Cerebellar nuclear complex (tissue), 1 donor: Measurements from ENCODE around the gene TMEM170A.
A peak's percentile ranks its signal among the peaks of the same experiment; 100 is the strongest.
"Not testable (repeated sequence)": the region's sequence is repeated elsewhere in the genome, so short reads cannot be mapped to it uniquely, and the experiment has no call there.

Experiments
- DNase-seq, 2 experiments: peaks; one replicate each; lab custom pipeline; 2025; lab: John Stamatoyannopoulos, UW

Gene TMEM170A

DNA sequence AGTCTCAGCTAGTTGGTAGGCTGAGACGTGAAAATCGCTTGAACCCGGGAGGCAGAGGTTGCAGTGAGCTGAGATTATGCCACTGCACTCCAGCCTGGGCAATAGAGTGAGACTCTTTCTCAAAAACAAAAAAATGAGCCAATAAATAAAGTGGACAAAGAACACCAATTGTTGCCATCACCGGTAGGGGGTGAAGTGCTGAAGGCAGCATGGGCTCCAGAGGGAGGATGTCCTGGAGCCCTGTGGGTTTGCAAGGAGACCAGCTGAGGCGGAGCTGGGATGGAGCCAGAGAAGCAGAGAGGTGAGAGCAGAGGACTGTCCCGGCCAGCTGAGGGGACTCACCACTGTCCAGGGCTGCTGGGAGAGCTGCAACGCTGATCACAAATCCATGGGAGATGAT lies 17.0 kb upstream of the TMEM170A start:
- no peak for DNase-seq

DNA sequence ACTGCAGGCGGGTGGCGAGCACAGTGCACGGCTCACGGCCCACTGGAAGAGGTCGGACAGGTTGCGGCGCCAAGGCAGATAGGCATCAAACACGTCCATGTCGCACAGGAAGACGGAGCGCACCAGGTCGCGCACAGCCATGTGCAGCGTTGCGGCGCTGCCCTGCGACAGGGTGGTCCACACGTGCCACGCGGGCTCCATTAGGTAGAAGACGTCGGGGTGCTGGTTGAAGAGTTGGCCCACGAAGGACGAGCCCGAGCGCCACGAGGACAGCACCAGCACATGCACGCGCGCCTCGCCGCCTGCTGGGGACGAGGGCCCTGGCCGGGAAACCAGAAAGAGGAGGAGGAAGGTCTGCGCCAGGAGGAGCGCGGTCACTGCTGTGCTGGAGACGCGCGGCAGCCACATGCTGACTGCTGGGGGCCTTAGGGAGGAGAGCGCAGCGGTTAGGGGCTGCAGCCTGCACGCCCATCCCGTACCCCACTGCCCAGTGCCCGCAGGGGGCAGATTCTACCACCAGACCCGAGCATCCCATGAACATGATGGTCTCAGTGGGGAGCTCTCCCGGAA lies 15.0 kb upstream of the TMEM170A start:
- DNase-seq = no peak

DNA sequence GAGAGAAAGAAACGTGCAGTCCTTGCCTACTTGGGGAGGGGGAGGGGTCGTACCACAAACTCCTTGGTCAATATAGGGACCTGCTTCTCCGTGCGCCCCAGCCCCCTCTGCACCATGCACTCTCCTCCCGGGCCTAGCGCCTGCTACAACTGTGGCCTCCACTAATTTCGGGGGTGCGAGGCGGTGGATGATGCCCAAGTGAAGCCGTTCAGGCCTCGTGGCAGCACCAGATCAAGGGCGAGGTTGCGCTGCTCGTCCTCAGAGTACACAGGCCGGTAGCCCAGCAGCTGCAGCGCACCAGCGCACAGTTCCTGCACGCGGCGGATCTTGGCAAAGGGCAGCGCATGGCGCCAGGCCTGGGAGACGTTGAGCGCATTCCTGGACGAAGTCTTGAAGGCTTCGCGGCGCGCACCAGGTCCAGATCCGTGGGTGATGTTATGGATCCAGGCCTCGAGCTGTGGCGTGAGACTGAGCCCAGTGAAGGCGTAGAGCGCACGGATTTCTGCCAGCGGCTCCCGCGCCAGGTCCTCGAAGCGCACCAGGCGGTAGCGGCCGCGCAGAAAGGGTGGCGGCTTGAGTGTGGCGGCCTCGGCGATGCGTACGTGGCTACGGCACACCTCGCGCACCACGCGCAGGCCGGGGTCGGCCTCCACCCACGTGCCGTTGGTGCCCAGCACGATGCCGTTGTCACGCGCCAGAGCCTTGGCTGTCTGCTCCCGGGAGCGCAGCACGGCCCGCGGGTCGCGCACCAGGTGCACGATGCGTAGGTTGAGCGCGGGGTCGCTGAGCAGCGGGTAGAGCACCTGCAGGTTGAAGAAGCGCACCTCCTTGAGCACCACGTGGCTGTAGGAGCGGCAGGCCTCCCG lies 14.2 kb upstream of the TMEM170A start:
- DNase-seq = no peak

DNA sequence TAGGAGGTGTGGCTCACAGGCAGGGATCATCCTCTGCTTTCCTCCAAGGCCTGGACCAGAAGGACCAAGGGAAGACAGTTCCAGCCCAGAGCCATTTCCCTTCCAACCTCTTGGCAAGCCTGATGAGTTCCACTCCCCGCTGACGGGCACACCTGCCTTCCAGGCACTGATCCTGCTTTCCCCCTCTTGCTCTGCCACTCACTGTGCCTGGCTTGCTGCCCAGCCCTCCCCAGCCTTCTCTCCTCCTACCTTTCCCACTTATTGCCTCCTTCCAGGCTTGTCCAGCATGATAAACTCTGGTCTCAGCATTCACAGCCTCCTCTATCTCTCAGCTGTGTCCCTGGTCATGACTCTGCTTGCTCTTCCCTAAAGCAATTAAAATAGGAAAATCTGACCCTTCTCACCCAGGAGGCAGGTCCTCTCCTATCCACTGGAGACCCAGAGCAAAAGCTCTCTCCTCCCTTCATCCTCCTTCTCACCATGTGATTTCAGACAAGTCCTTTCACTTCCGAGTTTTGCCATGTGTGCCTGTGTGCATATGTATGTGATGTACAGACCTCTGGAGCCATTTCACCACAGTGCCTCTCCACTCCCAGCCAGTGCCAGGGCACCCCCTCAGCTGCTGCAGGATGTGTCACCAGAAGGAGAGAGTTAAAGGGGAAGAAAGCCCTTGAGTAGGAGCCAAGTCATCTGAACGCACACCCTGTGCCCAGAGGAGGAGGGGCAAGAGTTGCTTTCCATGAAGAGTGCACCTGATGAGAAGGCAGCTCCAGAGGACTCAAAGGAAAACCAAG lies 13.4 kb upstream of the TMEM170A start:
- peak; percentile 93 to 98 for DNase-seq

DNA sequence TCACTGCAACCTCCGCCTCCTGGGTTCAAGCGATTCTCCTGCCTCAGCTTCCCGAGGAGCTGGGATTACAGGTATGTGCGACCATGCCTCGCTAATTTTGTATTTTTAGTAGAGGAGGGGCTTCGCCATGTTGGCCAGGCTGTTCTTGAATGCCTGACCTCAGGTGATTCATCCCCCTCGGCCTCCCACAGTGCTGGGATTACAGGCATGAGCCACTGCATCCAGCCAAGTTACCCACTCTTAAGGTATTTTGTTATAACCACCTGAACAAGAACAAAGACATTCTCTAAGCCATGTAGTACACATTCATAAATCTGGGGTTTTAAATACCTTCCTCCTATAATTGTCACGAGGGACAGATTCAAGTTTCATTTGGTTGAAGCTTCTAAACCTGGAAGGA lies 12.3 kb upstream of the TMEM170A start:
- DNase-seq = no peak

DNA sequence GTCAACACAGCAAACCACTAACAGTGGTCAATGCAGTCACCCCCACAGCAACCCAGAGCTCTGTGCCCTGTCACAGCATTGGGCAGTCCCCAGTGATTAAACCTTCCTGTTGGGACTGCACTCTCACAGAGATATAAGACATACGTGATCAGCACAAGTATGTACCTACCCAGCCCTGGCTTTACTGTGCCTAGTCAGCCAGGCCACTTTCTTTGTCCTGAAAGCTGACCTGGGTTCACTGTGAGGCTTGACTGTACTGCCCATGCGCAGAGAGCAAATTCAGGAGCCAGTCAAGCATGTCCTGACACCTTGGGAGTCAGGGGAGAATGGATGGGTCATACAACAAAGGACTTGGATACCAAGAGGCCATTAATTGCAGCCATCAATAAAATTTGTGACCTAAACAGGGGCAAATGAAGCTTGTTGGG lies 10.9 kb upstream of the TMEM170A start:
- no peak for DNase-seq

DNA sequence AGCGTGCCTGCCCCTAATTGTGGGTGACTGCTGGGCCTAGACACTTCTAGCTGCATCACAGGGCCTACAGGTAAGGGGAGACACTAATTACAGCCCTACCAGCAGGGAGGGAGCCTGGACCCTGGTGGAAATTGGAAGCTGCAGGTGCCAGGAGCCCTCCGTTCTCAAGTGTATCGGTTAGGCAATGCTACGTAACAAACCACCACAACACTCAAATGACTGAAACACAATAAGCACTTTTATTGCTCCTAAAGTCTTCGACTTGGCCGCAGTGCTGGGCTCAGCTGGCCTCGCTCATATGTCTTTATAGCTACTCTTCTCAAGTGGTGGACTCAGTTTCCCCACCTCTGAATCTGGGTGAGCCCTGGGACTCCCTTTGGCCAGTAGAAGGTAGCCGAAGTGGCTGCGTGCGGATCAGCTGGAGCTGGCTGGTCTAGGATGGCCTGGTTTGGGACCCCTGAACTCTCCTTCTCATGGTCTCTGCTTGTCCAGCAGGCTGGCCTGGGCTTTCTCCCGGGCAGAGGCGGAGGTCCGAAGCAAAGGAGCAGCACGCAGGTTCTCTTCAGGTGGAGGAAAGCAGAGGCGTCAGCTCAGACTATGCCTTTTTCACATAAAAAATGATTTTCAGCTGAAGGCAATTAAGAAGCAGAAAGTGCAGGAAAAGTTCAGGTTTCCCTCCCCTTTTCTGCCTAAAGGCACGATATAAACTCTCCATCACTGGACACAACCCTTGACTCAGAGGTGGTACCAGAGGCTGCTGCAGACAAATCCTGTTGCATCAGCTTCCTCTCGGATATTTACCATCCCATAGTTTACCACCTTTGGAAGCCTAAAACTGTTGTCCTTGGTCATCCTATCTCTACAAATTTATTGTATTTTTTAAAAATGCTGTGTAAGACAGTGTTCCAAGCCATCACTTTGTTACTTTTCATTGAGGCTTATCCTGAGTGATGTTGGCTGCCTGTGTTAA lies 8.7 kb upstream of the TMEM170A start:
- no peak for DNase-seq

DNA sequence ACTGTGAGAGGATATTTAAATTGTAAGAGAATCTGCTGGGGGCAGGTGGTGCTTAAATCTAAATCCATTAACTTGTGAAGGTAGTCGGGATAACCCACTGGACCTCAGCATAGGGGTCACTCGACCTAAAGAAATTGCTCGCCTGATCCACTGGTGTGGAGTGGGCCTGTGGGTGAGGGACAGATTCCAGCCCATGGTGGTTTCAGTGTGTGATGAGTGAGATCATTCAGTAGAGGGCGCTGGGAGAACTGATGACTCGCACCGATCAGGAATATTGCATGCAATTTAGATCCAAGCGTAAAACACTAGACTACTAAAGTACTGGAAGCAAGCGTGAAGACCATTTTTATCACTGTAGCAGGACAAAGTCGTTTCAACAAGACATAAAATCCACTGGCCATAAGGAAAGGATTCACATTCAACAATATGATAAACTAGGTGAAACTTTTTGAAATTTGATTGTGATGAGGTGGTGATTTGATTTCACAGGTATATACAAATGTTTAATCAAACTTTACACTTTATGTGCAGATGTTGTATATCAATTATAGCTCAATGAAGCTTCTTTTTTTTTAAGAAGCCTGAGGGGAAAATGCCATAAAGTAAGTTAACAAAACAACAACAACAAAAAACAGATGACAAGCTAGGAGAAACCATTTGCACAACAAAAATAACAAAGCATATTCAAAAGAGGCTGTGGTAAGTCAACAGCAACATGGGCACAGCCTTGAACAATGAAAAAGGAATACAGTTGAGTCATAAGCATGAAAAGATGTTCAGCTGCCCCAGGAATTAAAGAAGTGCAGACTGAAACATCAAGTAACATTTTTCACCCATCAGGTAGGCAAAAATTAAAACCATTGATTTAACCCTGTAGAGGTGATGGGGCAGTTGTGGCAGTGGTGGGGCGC lies 7.5 kb upstream of the TMEM170A start:
- DNase-seq = peak in 1 of 2 experiments; percentile 44

DNA sequence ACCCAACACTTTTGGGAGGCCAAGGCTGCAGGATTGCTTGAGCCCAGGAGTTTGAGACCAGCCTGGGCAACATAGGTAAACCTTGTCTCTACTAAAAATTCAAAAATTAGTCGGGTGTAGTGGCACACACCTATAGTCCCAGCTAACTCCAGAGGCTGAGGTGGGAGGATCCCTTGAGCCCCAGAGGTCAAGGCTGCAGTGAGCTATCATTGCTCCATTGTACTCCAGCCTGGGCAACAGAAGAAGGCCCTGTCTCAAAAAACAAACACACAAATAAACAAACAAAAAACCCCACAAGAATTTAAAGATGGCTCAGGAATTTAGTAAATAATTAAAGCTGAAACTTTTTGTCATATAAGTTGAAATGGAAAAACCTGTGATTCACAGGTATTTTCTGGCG lies 2.3 kb upstream of the TMEM170A start:
- no peak for DNase-seq

DNA sequence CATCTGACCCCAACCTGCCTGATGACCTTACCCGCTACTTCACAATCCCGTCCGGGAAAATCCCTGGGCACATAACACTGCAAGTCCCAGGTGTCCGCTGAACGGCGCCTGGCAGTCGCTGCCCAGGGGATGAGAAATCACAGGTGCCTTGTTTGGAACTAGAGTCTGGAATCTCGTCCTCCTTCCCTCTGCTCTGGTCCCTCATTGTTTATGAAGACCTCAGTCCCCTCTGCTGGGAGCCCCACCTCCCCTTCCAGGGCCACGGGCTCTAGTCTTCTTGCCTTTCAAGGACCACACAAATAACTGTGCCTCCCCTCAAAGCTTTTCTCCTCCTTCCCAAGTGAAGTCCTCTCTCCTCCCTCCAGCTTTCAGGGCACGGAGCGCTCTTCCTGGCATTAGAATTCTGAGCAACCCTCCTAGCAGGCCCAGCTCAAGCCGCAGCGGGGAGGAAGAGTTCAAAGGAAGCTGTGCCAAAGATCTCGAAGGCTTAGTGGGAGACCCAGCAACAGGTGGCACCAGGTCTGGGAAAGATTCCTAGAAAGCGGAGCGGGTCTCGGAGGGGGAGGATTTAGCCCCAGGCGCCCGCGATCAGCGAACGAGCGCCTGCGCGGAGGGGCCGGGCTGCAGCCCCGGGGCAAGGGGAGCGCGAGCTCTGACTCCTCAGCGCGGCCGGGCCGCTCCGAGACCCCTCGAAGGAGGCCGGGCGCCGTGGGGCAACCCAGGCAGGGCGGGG lies 934 bp downstream of the TMEM170A start:
- DNase-seq = not testable (repeated sequence)

DNA sequence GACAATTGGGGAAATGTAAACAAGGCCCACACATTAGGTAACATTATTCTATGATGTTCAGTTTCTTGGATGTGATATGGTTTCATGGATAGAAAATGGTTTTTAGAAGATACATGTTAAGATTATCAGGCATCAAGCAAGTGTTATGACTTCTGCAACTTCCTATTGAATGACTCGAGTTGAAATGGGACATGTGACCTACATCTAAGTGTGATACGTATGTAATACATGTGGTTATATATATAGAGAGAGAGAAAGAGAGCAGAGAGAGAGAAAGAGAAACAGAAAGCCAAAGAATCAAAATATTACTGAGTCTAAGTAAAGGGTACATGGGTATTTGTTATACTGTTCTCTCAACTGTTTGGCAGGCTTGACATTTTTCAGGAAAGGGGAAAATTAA lies 1.7 kb downstream of the TMEM170A start:
- no peak for DNase-seq

DNA sequence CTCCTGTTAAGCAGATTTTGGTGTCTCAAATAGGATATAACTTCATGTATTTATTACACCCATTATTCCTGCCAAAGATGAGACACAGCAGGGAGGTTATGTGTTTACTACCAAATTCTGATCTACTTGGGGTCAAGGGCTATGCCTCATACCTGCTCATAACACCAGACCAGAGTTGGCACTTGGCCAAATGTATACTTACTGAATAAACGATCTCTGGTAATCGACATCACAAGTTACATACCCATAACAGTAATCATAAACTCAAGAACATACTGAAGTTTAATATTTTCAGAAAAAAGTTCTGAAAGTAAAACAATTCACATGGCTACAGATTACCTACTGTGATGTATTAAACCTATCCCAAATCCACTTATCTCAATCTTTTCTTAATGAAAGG lies 2.9 kb downstream of the TMEM170A start:
- no peak for DNase-seq

DNA sequence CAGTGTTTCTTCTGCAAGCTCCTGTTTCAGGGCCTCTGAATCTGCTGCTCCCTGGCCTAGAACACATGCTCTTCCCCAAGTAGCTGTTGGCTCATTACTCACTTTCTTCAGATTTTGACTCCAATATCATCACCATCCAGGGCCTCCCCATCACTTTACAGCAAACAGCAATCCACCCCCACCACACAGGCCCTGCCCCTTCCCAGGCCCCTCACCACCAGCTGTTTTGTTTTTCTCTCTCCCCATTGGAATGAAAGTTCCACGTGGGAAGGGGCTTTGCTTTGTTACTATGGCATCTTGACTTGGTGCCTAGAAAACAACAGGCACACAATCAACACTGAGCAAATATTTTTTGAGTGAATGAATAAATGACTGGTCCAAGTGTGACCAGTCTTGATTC lies 4.0 kb downstream of the TMEM170A start:
- no peak for DNase-seq

DNA sequence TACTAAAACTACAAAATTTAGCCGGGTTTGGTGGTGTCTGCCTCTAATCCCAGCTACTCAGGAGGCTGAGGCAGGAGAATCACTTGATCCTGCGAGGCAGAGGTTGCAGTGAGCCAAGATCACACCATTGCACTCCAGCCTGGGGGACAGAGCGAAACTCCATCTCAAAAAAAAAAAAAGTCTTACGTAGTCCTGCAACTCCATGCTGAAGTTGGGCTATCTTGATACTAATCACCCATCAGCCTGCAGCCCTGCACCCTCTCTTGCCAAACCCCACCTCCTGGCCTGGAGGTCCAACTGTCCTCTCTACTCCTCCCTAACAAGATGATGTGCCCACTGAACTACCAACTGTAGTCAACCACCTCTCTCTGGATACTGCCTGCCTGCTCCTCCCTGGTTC lies 4.8 kb downstream of the TMEM170A start:
- no peak for DNase-seq

DNA sequence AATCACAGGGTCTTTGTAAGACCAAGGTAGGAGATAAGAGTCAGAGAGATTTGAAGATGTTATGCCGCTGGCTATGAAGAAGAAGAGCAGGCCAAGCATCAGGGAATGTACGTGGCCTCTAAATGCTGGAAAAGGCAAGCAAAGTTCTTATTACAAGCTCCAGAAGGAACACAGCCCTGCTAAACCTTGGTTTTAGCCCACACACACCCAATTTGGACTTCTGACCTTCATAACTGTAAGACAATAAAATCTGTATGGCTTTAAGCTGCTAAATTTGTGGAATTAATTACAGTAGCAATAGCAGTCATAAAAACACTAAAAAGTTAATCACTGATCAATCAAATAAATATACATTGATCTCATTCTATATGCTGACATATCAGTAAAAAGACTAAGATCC lies 6.0 kb downstream of the TMEM170A start:
- no peak for DNase-seq

DNA sequence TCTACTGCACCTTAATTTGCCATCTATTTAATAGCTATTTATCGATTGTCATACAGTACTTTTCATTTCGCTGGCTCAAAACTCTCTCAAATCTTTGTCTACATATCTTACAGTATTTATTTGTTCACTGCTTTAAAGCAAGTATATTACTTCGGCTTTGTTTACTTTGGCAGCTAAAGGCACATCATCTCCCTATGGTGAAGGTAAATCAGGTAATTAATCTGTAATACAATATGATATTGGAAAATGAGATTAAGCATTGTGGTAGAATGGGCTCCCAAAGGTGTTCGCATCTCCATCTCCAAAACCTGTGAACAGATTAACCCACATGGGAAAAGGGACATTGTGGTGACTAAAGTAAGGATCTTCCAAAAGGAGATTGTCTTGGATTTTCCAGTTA lies 6.5 kb downstream of the TMEM170A start:
- no peak for DNase-seq

DNA sequence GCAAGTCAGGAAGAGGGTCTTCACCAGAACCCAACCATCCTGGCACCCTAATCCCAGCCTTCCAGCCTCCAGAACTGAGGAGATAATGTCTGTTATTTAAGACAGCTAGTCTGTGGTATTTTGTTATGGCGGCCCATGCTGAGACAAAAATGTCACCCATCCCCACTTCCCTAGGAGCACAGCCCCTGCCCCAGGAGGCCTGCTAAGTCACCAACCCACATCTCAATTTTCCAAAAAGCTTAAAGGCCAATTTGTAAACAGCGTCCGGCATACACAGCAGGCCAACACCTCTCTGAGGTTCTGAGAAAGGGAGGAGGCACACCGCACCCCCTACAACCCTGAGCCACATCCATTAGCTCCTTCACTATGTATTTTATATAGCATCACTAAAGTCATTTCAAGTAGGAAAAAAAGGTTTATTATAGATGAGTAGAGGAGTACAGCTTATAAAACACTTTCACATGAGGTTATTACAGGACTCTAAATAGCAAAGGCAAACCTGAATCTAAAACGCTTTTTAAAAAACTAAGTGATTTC lies 6.9 kb downstream of the TMEM170A start:
- DNase-seq = no peak

DNA sequence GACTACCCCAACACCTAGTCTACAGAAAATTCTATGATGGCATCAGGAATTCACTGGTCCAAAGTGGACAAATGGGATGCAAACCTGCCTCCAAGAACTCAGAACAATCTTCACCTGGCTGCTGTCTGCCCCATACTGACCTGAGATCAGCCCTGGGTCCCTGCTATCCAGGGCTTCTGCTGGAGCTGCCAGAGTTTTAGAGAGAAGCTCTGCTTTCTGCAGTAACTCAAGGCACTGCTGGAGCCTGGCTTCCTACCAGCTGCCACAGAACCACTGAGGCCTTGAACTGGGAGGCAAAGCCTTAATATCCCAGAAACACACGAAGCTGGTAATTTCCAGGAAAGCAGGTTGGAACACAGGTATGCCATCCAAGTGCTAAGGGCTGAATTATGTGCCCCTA lies 7.5 kb downstream of the TMEM170A start:
- no peak for DNase-seq

DNA sequence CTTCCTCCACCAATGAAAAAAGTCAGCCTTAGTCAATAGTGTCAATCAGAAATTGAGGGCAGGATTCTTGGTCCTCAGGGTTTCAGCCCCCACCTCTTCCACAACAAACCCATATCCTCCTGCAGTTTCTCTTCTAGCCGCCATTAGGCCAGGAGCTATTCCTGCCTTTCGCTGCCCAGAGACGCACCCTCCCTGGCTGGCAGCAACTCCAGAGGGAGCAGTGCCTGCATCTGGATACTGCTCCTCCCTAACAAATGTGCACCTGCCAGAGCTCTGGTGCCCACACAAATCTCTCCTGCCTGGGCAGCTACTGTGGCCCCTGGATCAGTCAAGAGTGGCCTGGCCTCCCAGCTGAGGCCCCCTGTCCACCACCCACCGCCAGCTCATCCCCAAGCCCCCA lies 8.0 kb downstream of the TMEM170A start:
- DNase-seq = not testable (repeated sequence)

DNA sequence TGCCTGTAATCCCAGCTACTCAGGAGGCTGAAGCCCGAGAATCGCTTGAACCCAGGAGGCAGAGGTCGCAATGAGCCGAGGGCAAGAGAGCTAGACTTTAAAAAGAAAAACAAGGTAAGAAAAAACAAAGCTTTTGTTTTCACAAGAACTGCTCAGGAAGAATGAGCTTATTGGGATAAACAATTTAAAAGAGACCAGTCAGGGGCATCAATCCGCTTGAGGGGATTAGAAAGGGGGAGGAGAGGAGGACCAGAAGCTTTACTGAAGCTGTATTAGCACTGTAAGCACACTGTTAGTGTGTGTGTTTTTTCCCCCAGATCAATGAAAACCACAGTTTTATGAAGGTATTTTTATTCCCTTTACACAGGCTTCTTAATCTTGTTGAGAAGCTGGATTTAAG lies 8.8 kb downstream of the TMEM170A start:
- no peak for DNase-seq
